Neural progenitor cell (in vitro differentiated cells): ENCODE data around the gene IL37.

Source experiments
- CTCF ChIP-seq: fragments of 200-600 bp; sonication (generic); IDR thresholded peaks from 2 replicates; pipeline ENCODE4 v1.5.1; 2017; ENCODE audit warnings: antibody characterized with exemption, mild to moderate bottlenecking
- EZH2 ChIP-seq: fragments of 200-600 bp; sonication (generic); IDR thresholded peaks from 2 replicates; pipeline ENCODE4 v1.6.1; 2017; ENCODE audit warnings: antibody characterized with exemption, mild to moderate bottlenecking, moderate library complexity

GRCh38 chr2:112921982-112922381 is 11.0 kb downstream of the IL37 start:
- TF ChIP-seq EZH2 (no peak), CTCF (no peak)
